GM18520 (cell line): ENCODE results near the gene ZNF709.
A peak's percentile ranks its signal among the peaks of the same experiment; 100 is the strongest.
"Not testable (repeated sequence)": the region's sequence is repeated elsewhere in the genome, so short reads cannot be mapped to it uniquely, and the experiment has no call there.

ENCODE experiments used
- ATAC-seq: cut with Tn5 transposase; IDR thresholded peaks from one replicate; pipeline ENCODE4 v1.9.1; 2021; ENCODE audit not compliant: unreplicated experiment

Gene ZNF709

DNA sequence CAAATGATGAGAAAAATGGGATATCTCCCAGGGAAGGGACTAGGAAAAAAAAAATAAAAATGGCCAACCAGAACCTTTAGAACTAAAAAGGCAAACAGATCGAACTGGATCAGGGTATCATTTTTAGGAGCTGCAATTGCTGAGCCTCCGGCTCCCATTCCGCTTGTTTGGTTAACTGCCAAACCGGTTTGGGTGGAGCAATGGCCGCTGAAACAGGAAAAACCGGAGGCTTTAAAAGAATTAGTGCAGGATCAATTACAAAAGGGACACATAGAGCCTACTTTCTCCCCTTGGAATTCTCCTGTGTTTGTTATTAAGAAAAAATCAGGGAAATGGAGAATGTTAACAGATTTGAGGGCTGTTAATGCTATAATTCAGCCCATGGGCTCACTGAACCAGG lies 31.1 kb downstream of the ZNF709 start:
- no peak for ATAC-seq

DNA sequence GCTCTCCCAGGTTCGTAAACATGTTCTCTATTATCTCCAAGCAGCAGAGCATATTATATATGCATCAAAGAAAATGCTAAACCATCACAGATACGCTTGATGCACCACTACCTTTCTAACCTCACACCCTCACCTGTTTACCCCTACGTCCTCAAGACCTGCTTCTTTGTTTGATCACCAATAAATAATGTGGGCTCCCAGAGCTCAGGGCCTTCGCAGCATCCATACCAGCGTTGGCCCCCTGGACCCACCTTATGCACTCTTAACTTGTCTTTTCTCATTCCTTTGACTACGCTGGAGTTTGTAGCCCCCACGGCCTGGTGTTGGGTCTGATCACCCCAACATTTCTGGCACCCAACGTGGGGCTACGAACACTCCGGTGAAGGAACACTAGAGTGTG lies 33.8 kb downstream of the ZNF709 start:
- ATAC-seq = no peak

DNA sequence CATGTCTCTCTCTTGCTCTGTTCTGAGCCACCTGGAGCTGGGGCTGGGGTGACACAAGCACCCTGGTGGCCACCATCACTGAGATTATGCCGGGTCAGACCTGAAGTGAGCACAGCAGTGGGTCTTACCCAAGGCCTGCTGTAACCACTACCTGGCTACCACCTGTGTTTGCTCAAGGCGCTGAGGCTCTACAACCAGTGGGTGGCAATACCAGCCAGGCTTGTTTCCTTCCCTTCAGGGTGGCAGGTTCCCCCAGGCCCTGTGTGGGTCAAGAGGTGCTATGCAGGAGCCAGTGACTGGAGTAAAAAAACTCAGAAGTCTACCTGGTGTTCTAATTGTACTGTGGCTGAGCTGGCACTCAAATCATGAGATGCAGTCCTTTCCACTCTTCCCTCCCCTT lies 35.8 kb downstream of the ZNF709 start:
- ATAC-seq = no peak

DNA sequence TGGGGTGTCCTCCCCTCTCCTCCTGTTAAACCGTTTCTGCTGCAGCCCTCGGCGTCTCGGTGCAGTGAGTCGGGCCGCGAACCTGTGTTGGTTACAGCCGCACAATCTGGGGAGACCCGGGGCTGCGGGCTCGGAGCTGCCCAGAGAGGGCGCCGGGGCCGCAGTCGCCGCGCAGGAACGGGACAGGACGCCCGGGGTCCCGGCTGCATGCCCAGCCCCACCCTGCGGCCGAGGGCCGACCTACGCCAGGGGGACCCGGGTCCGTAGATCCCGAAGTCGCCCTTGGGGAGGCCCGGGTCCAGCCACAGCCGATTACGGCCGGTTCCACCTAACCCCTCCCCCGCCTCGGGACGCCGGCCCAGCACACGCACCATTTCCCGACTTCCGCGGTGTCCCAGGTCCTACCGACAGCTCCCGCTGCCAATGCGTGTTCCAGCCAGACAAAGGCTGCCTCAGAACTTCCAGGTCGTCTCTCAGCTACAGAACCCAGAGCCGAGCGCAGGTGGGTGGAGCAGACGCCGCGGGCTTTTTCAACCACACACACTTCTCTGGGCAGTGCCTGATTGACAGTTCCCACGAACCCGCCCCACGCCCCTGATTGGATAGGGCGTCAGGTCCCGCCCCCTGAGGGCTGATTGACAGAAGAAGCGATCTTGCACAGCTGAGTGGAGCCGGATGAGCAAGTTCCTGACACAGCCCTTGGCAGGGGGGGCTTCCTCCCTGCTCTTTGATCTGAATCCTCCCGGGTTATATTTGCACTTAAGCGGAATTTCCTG lies 43.9 kb downstream of the ZNF709 start, which contains the start of gene ZNF443:
ZNF443 (minus strand) TSS at position 481 of the 776 bp plus-strand sequence; CDS start at position 374, 107 bp downstream.
- peak; percentile 94 for ATAC-seq

DNA sequence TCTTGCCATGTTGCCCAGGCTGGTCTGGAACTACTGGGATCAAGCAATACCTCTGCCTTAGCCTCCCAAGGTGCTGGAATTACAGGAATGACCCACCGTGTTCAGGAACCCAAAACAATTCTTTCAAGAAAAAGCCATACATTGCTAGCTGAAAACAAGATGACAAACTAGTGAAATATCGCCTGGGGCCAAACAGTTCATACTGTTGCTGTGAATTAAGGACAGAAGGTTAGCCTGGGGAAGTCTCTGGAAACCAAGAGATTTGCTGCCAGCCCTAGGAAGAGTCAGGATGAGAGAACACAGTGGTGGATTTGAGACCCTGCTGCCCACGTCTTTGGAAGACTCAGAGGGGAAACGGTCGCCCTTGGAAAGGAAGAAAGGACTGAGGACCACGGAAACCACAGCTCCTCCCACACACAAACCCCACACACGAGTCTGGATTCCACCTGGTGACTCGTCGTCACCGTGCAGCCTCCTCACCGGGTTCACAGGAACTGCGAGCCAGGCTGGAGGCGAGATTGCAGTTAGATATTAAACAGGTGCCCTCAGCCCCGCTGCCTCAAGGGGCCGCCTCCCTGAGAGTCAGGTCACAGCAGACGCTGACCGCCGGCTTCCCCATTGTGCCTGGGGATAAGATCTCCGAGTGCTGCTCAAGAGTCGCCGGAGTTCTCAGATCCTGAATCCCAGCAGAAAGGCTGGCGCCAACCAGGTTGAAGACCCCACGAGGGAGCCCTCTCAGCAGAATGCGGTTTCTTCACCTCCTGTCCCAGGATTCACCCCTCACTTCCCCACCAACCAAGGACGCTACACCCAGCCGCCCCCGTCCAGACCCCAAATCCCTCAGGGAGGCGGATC lies 44.7 kb downstream of the ZNF709 start:
- ATAC-seq = not testable (repeated sequence)

DNA sequence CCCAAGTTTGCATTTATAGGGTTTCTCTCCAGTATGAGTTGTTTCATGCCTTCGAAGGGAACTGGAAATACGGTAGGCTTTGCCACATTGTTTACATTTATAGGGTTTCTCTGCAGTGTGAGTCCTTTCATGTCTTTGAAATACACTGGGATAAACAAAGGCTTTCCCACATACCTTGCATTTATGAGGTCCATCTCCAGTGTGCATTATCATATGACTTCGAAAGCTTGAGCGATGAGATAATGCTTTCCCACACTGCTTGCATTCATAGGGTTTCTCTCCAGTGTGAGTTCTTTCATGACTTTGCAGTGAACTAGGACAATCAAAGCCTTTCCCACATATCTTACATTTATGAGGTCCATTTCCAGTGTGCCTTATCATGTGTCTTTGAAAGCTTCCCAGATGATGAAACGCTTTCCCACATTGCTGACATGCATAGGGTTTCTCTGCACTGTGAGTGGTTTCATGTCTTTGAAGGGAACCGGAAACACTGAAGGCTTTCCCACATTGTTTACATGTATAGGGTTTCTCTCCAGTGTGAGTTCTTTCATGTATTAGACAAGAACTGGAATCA lies 53.8 kb downstream of the ZNF709 start:
- not testable (repeated sequence) for ATAC-seq

DNA sequence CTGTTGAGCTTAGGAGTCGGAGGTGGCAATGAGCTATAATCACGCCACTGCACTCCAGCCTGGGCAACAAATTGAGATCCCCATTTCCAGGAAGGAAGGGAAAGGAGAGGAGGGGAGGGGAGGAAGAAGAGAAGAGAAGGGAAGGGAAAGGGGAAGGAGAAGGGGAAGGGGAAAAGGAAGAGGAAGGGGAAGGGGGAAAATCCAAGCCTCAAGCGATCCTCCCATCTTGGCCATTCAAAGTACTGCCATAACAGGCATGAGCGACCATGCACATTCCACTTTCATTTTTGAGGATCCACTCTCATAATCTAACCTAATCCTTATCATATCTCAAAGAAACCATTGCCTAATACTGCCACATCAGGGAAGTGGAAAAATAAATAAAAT lies 58.7 kb downstream of the ZNF709 start:
- no peak for ATAC-seq

DNA sequence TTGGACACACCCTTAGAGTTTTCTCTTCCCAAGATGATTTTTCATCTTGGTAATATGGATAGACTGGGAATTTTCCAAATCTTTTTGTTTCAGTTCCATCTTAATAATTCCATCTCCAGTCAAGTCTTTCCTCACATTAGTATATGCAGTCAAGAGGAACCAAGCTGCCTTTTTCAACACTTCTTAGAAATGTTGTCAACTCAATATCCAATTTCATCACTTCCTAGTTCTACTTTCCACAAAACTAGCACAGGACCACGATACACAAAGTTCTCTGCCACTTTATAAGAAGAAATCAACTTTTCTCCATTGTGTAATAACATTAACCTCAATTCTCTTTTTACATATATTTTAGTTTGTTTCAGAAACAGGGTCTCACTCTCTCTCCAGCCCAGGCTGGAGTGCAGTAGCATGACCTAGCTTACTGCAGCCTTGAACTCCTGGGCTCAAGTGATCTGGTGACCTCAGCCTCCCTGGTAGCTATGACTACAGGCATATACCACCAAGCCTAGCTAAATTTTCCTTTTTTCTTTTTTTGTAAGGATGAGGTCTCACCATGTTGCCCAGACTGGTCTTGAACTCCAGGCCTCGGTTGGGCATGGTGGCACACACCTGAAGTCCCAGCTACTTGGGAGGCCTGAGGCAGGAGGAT lies 59.3 kb downstream of the ZNF709 start:
- no peak for ATAC-seq

DNA sequence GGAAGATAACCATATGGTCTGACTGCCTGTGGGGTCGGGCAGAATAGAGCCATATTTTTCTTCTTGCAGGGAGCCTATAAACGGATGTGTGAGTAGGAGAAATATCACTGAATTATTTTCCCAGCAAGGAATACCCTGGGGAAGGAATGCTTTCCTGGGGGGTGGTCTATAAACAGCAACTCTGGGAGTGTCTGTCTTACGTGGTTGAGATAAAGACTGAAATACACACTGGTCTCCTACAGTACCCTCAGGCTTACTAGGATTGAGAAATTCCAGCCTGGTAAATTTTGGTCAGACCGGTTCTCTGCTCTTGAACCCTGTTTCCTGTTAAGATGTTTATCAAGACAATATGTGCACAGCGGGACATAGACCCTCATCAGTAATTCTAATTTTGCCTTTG lies 67.3 kb downstream of the ZNF709 start:
- ATAC-seq = not testable (repeated sequence)

DNA sequence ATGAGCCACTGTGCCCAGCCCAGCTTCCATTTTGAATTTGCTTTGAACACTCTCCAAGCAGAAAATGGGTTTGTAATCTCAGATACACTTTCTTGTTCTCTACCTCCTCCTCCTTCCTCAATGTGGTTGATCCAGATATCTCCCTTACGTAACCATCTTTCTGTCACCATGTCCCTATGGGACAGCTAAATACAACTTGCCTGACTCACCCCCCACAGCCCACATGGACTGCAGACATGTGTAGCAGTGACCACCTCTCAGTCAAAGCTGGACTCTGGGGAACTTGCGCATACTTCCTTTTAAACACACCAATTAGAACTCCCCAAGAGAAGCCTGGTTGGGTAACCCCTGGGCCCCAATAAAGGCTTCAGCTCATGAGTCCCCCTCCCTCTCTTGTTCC lies 72.7 kb downstream of the ZNF709 start:
- ATAC-seq = no peak
